HepG2 (cell line): ENCODE measurements around the gene PGM3. TPM values are rescaled to one million over a fixed set of nuclear protein-coding genes. Genes with fewer than 3 reads are reported as not detected.
A peak's percentile ranks its signal among the peaks of the same experiment; 100 is the strongest.

Experiments used
- BCL6 ChIP-seq: IDR thresholded peaks from 2 replicates; pipeline ENCODE4 v1.6.1; 2016; ENCODE audit warnings: missing genetic modification reagents, missing compliant biosample characterization
- CBFB ChIP-seq: sonication (generic); formaldehyde crosslinking; IDR thresholded peaks from 2 replicates; pipeline ENCODE4 v1.4.0; 2020; ENCODE audit warnings: missing genetic modification reagents
- IKZF4 ChIP-seq: sonication (generic); formaldehyde crosslinking; IDR thresholded peaks from 2 replicates; pipeline ENCODE4 v1.5.1; 2020; ENCODE audit warnings: borderline replicate concordance, mild to moderate bottlenecking, low read depth, missing genetic modification reagents; ENCODE audit errors: not compliant biosample characterization
- KLF12 ChIP-seq: sonication (generic); formaldehyde crosslinking; IDR thresholded peaks from 2 replicates; pipeline ENCODE4 v1.4.0; 2020; ENCODE audit warnings: missing genetic modification reagents, borderline replicate concordance
- NCOR1 ChIP-seq: fragments of 200-600 bp; sonication (generic); IDR thresholded peaks from 2 replicates; pipeline ENCODE4 v1.7.0; 2017; ENCODE audit warnings: antibody characterized with exemption, low read length, borderline replicate concordance
- ZFAT ChIP-seq: sonication (generic); formaldehyde crosslinking; conservative IDR thresholded peaks from 2 replicates; pipeline ENCODE4 v1.8.1; 2023; ENCODE audit warnings: missing genetic modification reagents, inconsistent platforms
- ZNF17 ChIP-seq: sonication (generic); formaldehyde crosslinking; IDR thresholded peaks from 2 replicates; pipeline ENCODE4 v1.5.0; 2020; ENCODE audit warnings: mild to moderate bottlenecking, missing genetic modification reagents
- ZNF260 ChIP-seq: sonication (generic); formaldehyde crosslinking; IDR thresholded peaks from 2 replicates; pipeline ENCODE4 v1.4.0; 2020; ENCODE audit warnings: missing genetic modification reagents, low read depth, mild to moderate bottlenecking, borderline replicate concordance
- ZNF777 ChIP-seq: sonication (generic); formaldehyde crosslinking; IDR thresholded peaks from 2 replicates; pipeline ENCODE4 v1.4.0; 2020; ENCODE audit warnings: missing genetic modification reagents
- polyA plus RNA-seq, 8 experiments: library from polyadenylated mRNA; depleted of rRNA in 3 of 8; stranded (reverse) in 7 of 8; unstranded in 1 of 8; fragments of >200 nt; fragmentation: Illumina TruSeq in 4 of 8; extraction: Trizol in 4 of 8; gene quantifications; 2 replicates each; pipeline versions ENCODE4 v1.2.1 to v1.2.3, GENCODE V29; 2011 to 2016; ENCODE audit warnings: low read depth in 4 of 8, missing spikeins in 1 of 8, mixed read lengths in 1 of 8; ENCODE audit not compliant: insufficient read depth in 1 of 8
- total RNA-seq, 5 experiments: library from RNA; depleted of rRNA; stranded (reverse); fragments of >200 nt; fragmentation: Illumina TruSeq; extraction: Trizol; gene quantifications; 2 replicates each; pipeline ENCODE4 v1.2.3, GENCODE V29; 2016; ENCODE audit warnings: low read depth in 1 of 5
- TF ChIP-seq, protein P1 (sequence below): IDR thresholded peaks from 2 replicates; pipeline ENCODE4 v1.6.1; 2016; ENCODE audit warnings: missing compliant biosample characterization, missing genetic modification reagents, borderline replicate concordance
- TF ChIP-seq, protein P2 (sequence below): sonication (generic); formaldehyde crosslinking; IDR thresholded peaks from 2 replicates; pipeline ENCODE4 v1.5.1; 2020; ENCODE audit warnings: missing genetic modification reagents, mild to moderate bottlenecking, borderline replicate concordance
- TF ChIP-seq, protein P3 (sequence below): sonication (generic); formaldehyde crosslinking; conservative IDR thresholded peaks from 2 replicates; pipeline ENCODE4 v1.8.1; 2023; ENCODE audit warnings: missing genetic modification reagents
- TF ChIP-seq, protein P4 (sequence below): sonication (generic); formaldehyde crosslinking; IDR thresholded peaks from 2 replicates; pipeline ENCODE4 v1.4.0; 2020; ENCODE audit warnings: mild to moderate bottlenecking, missing genetic modification reagents
- TF ChIP-seq, protein P5 (sequence below): sonication (generic); formaldehyde crosslinking; IDR thresholded peaks from 2 replicates; pipeline ENCODE4 v1.8.1; 2023; ENCODE audit warnings: mild to moderate bottlenecking, moderate library complexity, missing genetic modification reagents

The PGM3 gene
- total and polyA plus RNA-seq, 2 of the 13 experiments (the other 11 are each of a cell fraction or from before 2014, with no cell fraction given): 72.5 to 163 TPM

DNA sequence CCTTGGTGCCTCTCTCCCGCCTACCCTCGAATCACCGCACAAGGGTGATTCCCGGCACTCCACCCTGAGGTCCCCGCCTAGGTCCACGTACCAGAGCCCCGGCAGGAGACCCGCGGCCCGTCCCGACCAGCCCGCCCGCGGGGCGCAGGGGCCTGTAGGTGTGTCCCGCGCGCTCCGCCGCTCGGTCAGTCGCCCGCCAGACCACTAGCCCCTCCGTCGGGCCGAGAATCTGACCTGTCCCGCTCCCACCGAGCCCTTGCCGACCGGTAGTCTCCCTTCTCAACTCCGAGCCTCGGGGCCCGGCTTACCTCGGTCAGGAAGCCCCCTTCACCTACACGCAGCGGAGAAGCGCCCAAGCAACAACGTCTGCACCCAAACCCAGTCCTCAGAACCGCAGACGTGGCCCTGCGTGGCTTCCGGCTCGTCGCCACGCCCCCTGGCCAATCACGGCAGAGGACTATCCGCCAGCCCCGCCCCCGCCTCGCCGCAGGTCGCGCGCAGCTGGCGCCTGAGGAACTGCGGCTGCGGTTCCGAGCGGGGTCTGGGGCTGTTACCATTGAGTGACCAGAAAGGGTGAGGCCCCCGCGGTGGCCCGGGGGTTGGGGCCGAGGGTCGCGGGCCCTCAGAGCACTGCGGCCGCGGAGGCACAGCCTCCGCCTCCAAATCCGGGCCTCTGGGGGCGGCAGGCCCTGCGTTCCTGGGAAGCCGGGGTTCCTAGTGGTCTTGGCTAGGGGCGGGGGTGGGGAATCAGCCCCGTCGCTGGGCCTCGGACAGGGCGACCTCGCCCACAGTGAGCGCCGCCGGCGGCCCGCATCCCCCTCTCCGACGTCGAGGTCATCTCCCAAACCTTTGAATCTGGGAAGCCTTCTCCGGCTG is at the start of gene PGM3, which contains the start of gene RWDD2A (continued):
- peak; percentile 42; the same call in 1 of the 2 replicates for TF ChIP-seq KLF12 (CRISPR knock-in tag)
- no peak for TF ChIP-seq ZNF17
- TF ChIP-seq, protein P1, sequence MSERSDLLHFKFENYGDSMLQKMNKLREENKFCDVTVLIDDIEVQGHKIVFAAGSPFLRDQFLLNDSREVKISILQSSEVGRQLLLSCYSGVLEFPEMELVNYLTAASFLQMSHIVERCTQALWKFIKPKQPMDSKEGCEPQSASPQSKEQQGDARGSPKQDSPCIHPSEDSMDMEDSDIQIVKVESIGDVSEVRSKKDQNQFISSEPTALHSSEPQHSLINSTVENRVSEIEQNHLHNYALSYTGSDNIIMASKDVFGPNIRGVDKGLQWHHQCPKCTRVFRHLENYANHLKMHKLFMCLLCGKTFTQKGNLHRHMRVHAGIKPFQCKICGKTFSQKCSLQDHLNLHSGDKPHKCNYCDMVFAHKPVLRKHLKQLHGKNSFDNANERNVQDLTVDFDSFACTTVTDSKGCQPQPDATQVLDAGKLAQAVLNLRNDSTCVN (CRISPR knock-in tag): no peak
- TF ChIP-seq, protein P2, sequence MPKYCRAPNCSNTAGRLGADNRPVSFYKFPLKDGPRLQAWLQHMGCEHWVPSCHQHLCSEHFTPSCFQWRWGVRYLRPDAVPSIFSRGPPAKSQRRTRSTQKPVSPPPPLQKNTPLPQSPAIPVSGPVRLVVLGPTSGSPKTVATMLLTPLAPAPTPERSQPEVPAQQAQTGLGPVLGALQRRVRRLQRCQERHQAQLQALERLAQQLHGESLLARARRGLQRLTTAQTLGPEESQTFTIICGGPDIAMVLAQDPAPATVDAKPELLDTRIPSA (CRISPR knock-in tag): no peak
- peak; percentile 67 for TF ChIP-seq IKZF4 (CRISPR knock-in tag)
- TF ChIP-seq NCOR1: no peak; the same call in 1 of the 2 replicates
- peak; percentile 74 for TF ChIP-seq CBFB (CRISPR knock-in tag)
- no peak for TF ChIP-seq ZFAT (CRISPR knock-in tag)
- TF ChIP-seq ZNF777 (CRISPR knock-in tag): peak; percentile 67
- TF ChIP-seq, protein P3, sequence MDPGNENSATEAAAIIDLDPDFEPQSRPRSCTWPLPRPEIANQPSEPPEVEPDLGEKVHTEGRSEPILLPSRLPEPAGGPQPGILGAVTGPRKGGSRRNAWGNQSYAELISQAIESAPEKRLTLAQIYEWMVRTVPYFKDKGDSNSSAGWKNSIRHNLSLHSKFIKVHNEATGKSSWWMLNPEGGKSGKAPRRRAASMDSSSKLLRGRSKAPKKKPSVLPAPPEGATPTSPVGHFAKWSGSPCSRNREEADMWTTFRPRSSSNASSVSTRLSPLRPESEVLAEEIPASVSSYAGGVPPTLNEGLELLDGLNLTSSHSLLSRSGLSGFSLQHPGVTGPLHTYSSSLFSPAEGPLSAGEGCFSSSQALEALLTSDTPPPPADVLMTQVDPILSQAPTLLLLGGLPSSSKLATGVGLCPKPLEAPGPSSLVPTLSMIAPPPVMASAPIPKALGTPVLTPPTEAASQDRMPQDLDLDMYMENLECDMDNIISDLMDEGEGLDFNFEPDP (CRISPR knock-in tag): no peak
- TF ChIP-seq, protein P4, sequence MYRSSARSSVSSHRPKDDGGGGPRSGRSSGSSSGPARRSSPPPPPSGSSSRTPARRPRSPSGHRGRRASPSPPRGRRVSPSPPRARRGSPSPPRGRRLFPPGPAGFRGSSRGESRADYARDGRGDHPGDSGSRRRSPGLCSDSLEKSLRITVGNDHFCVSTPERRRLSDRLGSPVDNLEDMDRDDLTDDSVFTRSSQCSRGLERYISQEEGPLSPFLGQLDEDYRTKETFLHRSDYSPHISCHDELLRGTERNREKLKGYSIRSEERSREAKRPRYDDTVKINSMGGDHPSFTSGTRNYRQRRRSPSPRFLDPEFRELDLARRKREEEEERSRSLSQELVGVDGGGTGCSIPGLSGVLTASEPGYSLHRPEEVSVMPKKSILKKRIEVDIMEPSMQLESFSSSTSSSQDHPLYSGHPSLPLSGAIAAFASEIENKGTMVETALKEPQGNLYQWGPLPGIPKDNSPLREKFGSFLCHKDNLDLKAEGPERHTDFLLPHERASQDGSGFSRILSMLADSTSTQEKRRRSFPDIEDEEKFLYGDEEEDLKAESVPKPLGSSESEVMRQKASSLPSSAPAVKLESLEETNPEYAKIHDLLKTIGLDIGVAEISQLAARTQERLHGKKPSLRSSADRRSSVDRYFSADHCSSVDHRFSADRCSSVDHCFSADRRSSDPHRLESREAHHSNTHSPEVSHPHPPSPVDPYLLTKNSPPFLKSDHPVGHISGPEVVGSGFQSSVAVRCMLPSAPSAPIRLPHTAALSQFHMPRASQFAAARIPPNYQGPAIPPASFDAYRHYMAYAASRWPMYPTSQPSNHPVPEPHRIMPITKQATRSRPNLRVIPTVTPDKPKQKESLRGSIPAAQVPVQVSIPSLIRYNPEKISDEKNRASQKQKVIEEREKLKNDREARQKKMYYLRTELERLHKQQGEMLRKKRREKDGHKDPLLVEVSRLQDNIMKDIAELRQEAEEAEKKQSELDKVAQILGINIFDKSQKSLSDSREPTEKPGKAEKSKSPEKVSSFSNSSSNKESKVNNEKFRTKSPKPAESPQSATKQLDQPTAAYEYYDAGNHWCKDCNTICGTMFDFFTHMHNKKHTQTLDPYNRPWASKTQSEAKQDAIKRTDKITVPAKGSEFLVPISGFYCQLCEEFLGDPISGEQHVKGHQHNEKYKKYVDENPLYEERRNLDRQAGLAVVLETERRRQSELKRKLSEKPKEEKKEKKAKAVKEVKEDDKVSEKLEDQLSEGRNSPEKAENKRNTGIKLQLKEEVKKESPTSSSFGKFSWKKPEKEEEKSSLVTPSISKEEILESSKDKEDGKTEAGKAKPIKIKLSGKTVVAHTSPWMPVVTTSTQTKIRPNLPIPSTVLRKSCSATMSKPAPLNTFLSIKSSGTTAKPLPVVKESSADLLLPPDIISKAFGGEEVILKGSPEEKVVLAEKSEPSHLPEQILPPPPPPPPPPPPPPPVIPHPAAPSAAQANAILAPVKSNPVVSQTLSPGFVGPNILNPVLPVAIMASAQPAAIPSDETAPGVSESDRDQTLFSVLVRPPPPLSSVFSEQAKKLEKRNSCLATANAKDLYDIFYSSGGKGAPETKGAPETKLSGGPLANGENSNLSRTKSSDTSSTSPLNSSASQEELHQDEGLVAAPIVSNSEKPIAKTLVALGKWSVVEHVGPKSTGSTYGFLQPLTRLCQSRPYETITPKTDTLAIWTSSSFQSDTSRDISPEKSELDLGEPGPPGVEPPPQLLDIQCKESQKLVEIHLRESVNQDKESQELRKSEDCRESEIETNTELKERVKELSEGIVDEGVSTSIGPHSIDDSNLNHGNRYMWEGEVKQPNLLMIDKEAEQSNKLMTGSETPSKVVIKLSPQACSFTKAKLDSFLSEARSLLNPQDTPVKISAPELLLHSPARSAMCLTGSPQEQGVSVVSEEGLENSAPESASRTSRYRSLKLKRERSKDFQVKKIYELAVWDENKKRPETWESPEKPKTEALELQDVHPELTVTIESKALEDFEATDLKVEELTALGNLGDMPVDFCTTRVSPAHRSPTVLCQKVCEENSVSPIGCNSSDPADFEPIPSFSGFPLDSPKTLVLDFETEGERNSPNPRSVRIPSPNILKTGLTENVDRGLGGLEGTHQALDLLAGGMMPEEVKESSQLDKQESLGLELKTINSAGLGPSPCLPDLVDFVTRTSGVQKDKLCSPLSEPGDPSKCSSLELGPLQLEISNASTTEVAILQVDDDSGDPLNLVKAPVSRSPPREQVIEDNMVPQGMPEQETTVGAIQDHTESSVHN: no peak
- peak; percentile 26; the same call in 1 of the 2 replicates for TF ChIP-seq BCL6 (CRISPR knock-in tag)
- TF ChIP-seq ZNF260 (CRISPR knock-in tag): no peak
- TF ChIP-seq, protein P5, sequence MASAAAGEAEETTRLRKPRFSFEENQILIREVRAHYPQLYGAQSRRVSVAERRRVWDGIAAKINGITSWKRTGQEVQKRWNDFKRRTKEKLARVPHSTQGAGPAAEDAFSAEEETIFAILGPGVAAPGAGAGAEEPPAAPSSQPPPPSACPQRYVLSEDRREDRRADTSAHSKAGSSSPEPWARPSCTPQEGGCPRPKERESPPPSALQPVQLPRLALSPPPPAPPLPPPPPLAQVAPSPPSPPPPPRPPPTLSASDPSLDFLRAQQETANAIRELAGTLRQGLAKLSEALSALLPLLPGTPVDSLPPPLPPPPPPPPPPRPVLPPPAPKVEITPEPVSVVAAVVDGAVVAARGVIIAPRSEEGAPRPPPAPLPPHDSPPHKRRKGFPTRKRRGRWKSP (CRISPR knock-in tag): peak; percentile 71; the same call in 1 of the 2 replicates
